H1 (cell line): Measurements from ENCODE around the gene BORCS6. TPM values are rescaled to one million over a fixed set of nuclear protein-coding genes. Genes with fewer than 3 reads are reported as not detected.

ENCODE experiments used
- CTCF ChIA-PET: fragments of 300-600 bp; sonication (Branson Sonifier 250); formaldehyde crosslinking; loops from one replicate; lab custom pipeline; 2021; ENCODE audit not compliant: partially characterized antibody; lab: Charles Lee
- POLR2A ChIA-PET: fragments of 300-600 bp; sonication (Branson Sonifier 250); formaldehyde crosslinking; loops from one replicate; lab custom pipeline; 2021; ENCODE audit warnings: inconsistent platforms; ENCODE audit not compliant: partially characterized antibody; lab: Charles Lee
- DNase-seq, 2 experiments: peaks; one replicate each; pipeline versions ENCODE4 v3.0.0 to v3.0.0-alpha.2; 2010 to 2022; ENCODE audit warnings: low spot score in 2 of 2, low read depth in 1 of 2, mixed read lengths in 1 of 2
- FAIRE-seq: peaks from 2 replicates; lab custom pipeline; 2011; peaks lifted over from hg19 to GRCh38; lab: Jason Lieb, UNC
- H2AFZ ChIP-seq: 2 replicates; pipeline ENCODE4 v1.8.1; 2012; ENCODE audit warnings: low read length, inconsistent platforms
- H2AK5ac ChIP-seq: 2 replicates; pipeline ENCODE4 v1.6.1; 2013; ENCODE audit warnings: low read depth, low read length
- H2BK120ac ChIP-seq: replicated peaks from 2 replicates; pipeline ENCODE3; 2013; ENCODE audit warnings: low read depth, low read length, inconsistent platforms
- H2BK12ac ChIP-seq: 2 replicates; pipeline ENCODE4 v1.6.1; 2013; ENCODE audit warnings: low read depth, low read length
- H2BK15ac ChIP-seq: 2 replicates; pipeline ENCODE4 v1.6.1; 2013; ENCODE audit warnings: low read length
- H2BK20ac ChIP-seq: 2 replicates; pipeline ENCODE4 v1.6.1; 2013; ENCODE audit warnings: low read length
- H2BK5ac ChIP-seq: 2 replicates; pipeline ENCODE4 v1.6.1; 2013; ENCODE audit warnings: low read depth, low read length
- H3K14ac ChIP-seq: 2 replicates; pipeline ENCODE4 v1.6.1; 2013; ENCODE audit warnings: inconsistent platforms; ENCODE audit not compliant: insufficient read length
- H3K18ac ChIP-seq: 2 replicates; pipeline ENCODE4 v1.6.1; 2013; ENCODE audit warnings: low read length; ENCODE audit errors: extremely low read depth
- H3K23ac ChIP-seq: 2 replicates; pipeline ENCODE4 v1.6.1; 2013; ENCODE audit warnings: inconsistent platforms; ENCODE audit not compliant: insufficient read length
- H3K23me2 ChIP-seq: 2 replicates; pipeline ENCODE4 v1.6.1; 2013; ENCODE audit warnings: low read depth, low read length
- H3K27ac ChIP-seq: 2 replicates; pipeline ENCODE4 v1.6.1; 2011; ENCODE audit warnings: low read depth, low read length, inconsistent platforms
- H3K27me3 ChIP-seq, 4 experiments: replicated peaks in 1 of 4; 1 replicate in 1 of 4; 2 replicates in 3 of 4; pipeline versions ENCODE4 v1.6.1 to v1.8.1; 2011 to 2013; ENCODE audit warnings: low read length in 3 of 4, mild to moderate bottlenecking in 3 of 4, inconsistent platforms in 2 of 4, mixed read lengths in 2 of 4, moderate library complexity in 1 of 4; ENCODE audit not compliant: control insufficient read depth in 3 of 4, insufficient read depth in 3 of 4; ENCODE audit errors: extremely low read depth in 1 of 4
- H3K36me3 ChIP-seq, 4 experiments: 2 replicates each; pipeline versions ENCODE4 v1.6.1 to v1.8.1; 2011 to 2013; ENCODE audit warnings: mild to moderate bottlenecking in 4 of 4, low read length in 3 of 4, moderate library complexity in 2 of 4, control low read depth in 1 of 4, inconsistent platforms in 1 of 4; ENCODE audit not compliant: insufficient read depth in 4 of 4, control insufficient read depth in 2 of 4
- H3K4ac ChIP-seq: replicated peaks from 2 replicates; pipeline ENCODE3; 2013; ENCODE audit warnings: low read length, low read depth, mixed read lengths, inconsistent platforms; ENCODE audit not compliant: insufficient read length
- H3K4me1 ChIP-seq, 4 experiments: replicated peaks in 1 of 4; 1 replicate in 1 of 4; 2 replicates in 3 of 4; pipeline versions ENCODE4 v1.6.1 to v1.8.1; 2011 to 2013; ENCODE audit warnings: low read length in 3 of 4, inconsistent platforms in 2 of 4, mixed read lengths in 1 of 4; ENCODE audit not compliant: insufficient read depth in 4 of 4, control insufficient read depth in 3 of 4
- H3K4me2 ChIP-seq, 2 experiments: 2 replicates each; pipeline versions ENCODE4 v1.6.1 to v1.8.1; 2011 to 2013; ENCODE audit warnings: low read depth in 2 of 2, low read length in 2 of 2, control low read depth in 1 of 2, inconsistent platforms in 1 of 2, mild to moderate bottlenecking in 1 of 2; ENCODE audit not compliant: insufficient read depth in 1 of 2
- H3K4me3 ChIP-seq, 4 experiments: fragments of 200-600, 300-600 bp in 1 of 4; sonication (generic), shearing (Covaris generic), sonication (Bioruptor Twin) in 1 of 4; 2 replicates each; pipeline versions ENCODE4 v1.5.1 to v1.8.1; 2011 to 2016; ENCODE audit warnings: low read length in 4 of 4, low read depth in 3 of 4, control low read depth in 2 of 4, inconsistent platforms in 2 of 4, mild to moderate bottlenecking in 2 of 4, mixed read lengths in 1 of 4, moderate library complexity in 1 of 4; ENCODE audit not compliant: insufficient read depth in 2 of 4; ENCODE audit errors: extremely low read depth in 1 of 4
- H3K56ac ChIP-seq: replicated peaks from 2 replicates; pipeline ENCODE3; 2013; ENCODE audit warnings: low read depth, mild to moderate bottlenecking, mixed read lengths, low read length, inconsistent platforms; ENCODE audit not compliant: insufficient read length
- H3K79me1 ChIP-seq: 2 replicates; pipeline ENCODE4 v1.6.1; 2013; ENCODE audit warnings: low read depth, low read length, control low read depth
- H3K79me2 ChIP-seq, 2 experiments: 2 replicates each; pipeline versions ENCODE4 v1.6.1 to v1.8.1; 2012 to 2013; ENCODE audit warnings: low read length in 2 of 2, mild to moderate bottlenecking in 2 of 2, inconsistent platforms in 1 of 2; ENCODE audit not compliant: insufficient read depth in 2 of 2, control insufficient read depth in 1 of 2
- H3K9ac ChIP-seq, 4 experiments: replicated peaks in 1 of 4; 1 replicate in 1 of 4; 2 replicates in 3 of 4; pipeline versions ENCODE4 v1.6.1 to v1.8.1; 2011 to 2013; ENCODE audit warnings: low read depth in 3 of 4, low read length in 3 of 4, control low read depth in 2 of 4, mild to moderate bottlenecking in 2 of 4, moderate library complexity in 2 of 4, inconsistent platforms in 1 of 4; ENCODE audit errors: extremely low read depth in 1 of 4
- H3K9me3 ChIP-seq, 2 experiments: 2 replicates each; pipeline versions ENCODE4 v1.6.1 to v1.8.1; 2012 to 2013; ENCODE audit warnings: mild to moderate bottlenecking in 2 of 2, moderate library complexity in 2 of 2, control low read depth in 1 of 2, inconsistent platforms in 1 of 2, low read depth in 1 of 2, low read length in 1 of 2, mixed read lengths in 1 of 2; ENCODE audit not compliant: insufficient read depth in 2 of 2
- H4K20me1 ChIP-seq, 2 experiments: replicated peaks in 1 of 2; 2 replicates each; pipeline versions ENCODE3 to v1.8.1; 2011 to 2013; ENCODE audit warnings: inconsistent platforms in 2 of 2, low read length in 2 of 2, mild to moderate bottlenecking in 1 of 2; ENCODE audit not compliant: insufficient read depth in 2 of 2, control insufficient read depth in 1 of 2
- H4K5ac ChIP-seq: 2 replicates; pipeline ENCODE4 v1.6.1; 2013; ENCODE audit warnings: low read length, low read depth, mixed read lengths, inconsistent platforms; ENCODE audit not compliant: insufficient read length
- H4K8ac ChIP-seq: 2 replicates; pipeline ENCODE4 v1.8.0; 2013; ENCODE audit warnings: mild to moderate bottlenecking, moderate library complexity, low read length, inconsistent platforms; ENCODE audit not compliant: insufficient read depth; ENCODE audit errors: extremely low read depth
- H4K91ac ChIP-seq: replicated peaks from 2 replicates; pipeline ENCODE3; 2013; ENCODE audit warnings: low read length, mixed read lengths, inconsistent platforms; ENCODE audit not compliant: insufficient read length
- BCL11A ChIP-seq, 2 experiments: IDR thresholded peaks; one replicate each; pipeline ENCODE4 v1.6.1; 2011; ENCODE audit warnings: low read depth in 2 of 2, low read length in 2 of 2, mild to moderate bottlenecking in 2 of 2
- CHD1 ChIP-seq: IDR thresholded peaks from 2 replicates; pipeline ENCODE4 v1.6.1; 2012; ENCODE audit warnings: low read depth, low read length, improper control_type of control experiment
- CREB1 ChIP-seq: IDR thresholded peaks from 2 replicates; pipeline ENCODE4 v1.6.1; 2012; ENCODE audit warnings: inconsistent platforms
- CTBP2 ChIP-seq: IDR thresholded peaks from 2 replicates; pipeline ENCODE4 v1.7.0; 2011; ENCODE audit warnings: borderline replicate concordance, mild to moderate bottlenecking, moderate library complexity, mixed read lengths, low read length; ENCODE audit not compliant: insufficient read depth, insufficient read length
- EZH2 ChIP-seq: fragments of 200-600 bp; sonication (generic); IDR thresholded peaks from 2 replicates; pipeline ENCODE4 v1.7.1; 2012; ENCODE audit warnings: low read depth, mild to moderate bottlenecking, moderate library complexity, low read length, inconsistent platforms; ENCODE audit not compliant: severe bottlenecking
- POLR2A ChIP-seq, 2 experiments: IDR thresholded peaks; 1 replicate in 1 of 2; 2 replicates in 1 of 2; pipeline ENCODE4 v1.6.1; 2011; ENCODE audit warnings: low read depth in 2 of 2, low read length in 2 of 2, mild to moderate bottlenecking in 2 of 2; ENCODE audit errors: control extremely low read depth in 1 of 2
- SAP30 ChIP-seq: fragments of 300-600 bp; sonication (generic); IDR thresholded peaks from 2 replicates; pipeline ENCODE4 v1.7.1; 2012; ENCODE audit warnings: low read length, moderate library complexity, mild to moderate bottlenecking, inconsistent platforms; ENCODE audit not compliant: insufficient read depth, insufficient replicate concordance
- SIN3A ChIP-seq, 2 experiments: IDR thresholded peaks in 1 of 2; conservative IDR thresholded peaks in 1 of 2; 2 replicates each; pipeline ENCODE4 v1.6.1; 2011 to 2012; ENCODE audit warnings: low read length in 2 of 2, improper control_type of control experiment in 1 of 2, low read depth in 1 of 2, mild to moderate bottlenecking in 1 of 2
- SP2 ChIP-seq: IDR thresholded peaks from 2 replicates; pipeline ENCODE4 v1.6.1; 2012; ENCODE audit warnings: mild to moderate bottlenecking, low read length, inconsistent platforms
- SP4 ChIP-seq: IDR thresholded peaks from 2 replicates; pipeline ENCODE4 v1.6.1; 2012; ENCODE audit warnings: low read length, inconsistent platforms
- TCF12 ChIP-seq: IDR thresholded peaks from 2 replicates; pipeline ENCODE4 v1.6.1; 2011; ENCODE audit warnings: low read depth, mild to moderate bottlenecking, low read length
- WGBS, 2 experiments: shearing (Covaris generic) in 1 of 2; methylation state at CpG; one replicate each; pipeline versions ENCODE4 v1.1.6 to v1.1.7; 2013 to 2015; ENCODE audit warnings: low lambda C conversion rate in 2 of 2, mixed read lengths in 2 of 2, inconsistent platforms in 1 of 2, low coverage in 1 of 2, missing lambda C conversion rate in 1 of 2; ENCODE audit not compliant: insufficient replicate concordance in 2 of 2, insufficient coverage in 1 of 2, insufficient read length in 1 of 2; ENCODE audit errors: extremely low coverage in 1 of 2, missing lambda C conversion rate in 1 of 2; 5-methylcytosine and 5-hydroxymethylcytosine counted together
- polyA plus RNA-seq, 7 experiments: library from polyadenylated mRNA; depleted of rRNA in 3 of 7; stranded (reverse) in 5 of 7; unstranded in 2 of 7; fragments of >200 nt in 5 of 7; fragments of 200-250 nt in 2 of 7; gene quantifications; 1 replicate in 5 of 7; 2 replicates in 1 of 7; 4 replicates in 1 of 7; pipeline versions ENCODE4 v1.2.1 to v1.2.3, GENCODE V29; 2011 to 2013; ENCODE audit warnings: missing spikeins in 2 of 7, mixed read lengths in 2 of 7
- total RNA-seq: library from RNA; stranded (reverse); fragmentation: NEBNext Ultra II Directional; extraction: Animal tissue kit (Norgen Biotek cat#: 25700); gene quantifications from 2 replicates; pipeline ENCODE4 v1.2.1, GENCODE V29; 2021
- TF ChIP-seq, protein P1 (sequence below), 3 experiments: IDR thresholded peaks; 1 replicate in 2 of 3; 2 replicates in 1 of 3; pipeline versions ENCODE4 v1.5.1 to v1.6.1; 2011; ENCODE audit warnings: low read length in 3 of 3, mild to moderate bottlenecking in 3 of 3, inconsistent platforms in 2 of 3, low read depth in 1 of 3, moderate library complexity in 1 of 3; ENCODE audit not compliant: insufficient read depth in 1 of 3; ENCODE audit errors: control extremely low read depth in 1 of 3

Gene BORCS6
- total and polyA plus RNA-seq, 2 of the 8 experiments (the other 6 are each of a cell fraction or from before 2014, with no cell fraction given) = 3.3 to 3.6 TPM

DNA sequence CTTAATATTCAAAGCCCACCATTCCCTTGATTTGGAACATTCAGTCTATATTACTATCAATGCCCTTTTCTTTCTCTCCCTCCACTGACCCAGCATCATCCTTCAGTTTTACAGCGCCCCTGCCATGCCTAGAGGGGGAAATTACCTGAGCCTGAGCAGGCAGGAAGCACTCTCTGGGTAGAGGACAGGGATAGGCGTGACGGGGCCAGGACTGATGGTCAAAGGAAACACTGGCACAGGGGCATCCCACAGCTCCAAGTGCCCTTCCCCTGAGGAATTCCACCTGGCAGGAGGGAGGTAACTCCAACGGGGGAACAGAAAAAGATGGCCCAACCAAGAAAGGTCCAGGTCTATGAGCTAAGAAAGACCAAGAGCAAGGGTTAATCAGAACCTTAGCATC lies 47.9 kb upstream of the BORCS6 start:
- no peak overlapping the region for H2BK120ac ChIP-seq
- H4K91ac ChIP-seq = no peak overlapping the region
- DNase-seq (no peak), FAIRE-seq (no peak)
- peaks cover 9 to 51% (median 24%) of the 10 kb centered on the region in 4 experiments; a peak in 7 of 8 replicates for H3K36me3 ChIP-seq
- H2BK20ac ChIP-seq = no peak overlapping the region
- H3K14ac ChIP-seq = no peak overlapping the region
- H4K8ac ChIP-seq = no peak overlapping the region
- H3K4me2 ChIP-seq = no peak overlapping the region
- H2BK5ac ChIP-seq = no peak overlapping the region
- no peaks in the 10 kb centered on the region for H3K23me2 ChIP-seq
- H3K27me3 ChIP-seq = no peaks in the 10 kb centered on the region
- H2AK5ac ChIP-seq = no peak overlapping the region
- H4K5ac ChIP-seq = no peak overlapping the region
- no peak overlapping the region for H3K18ac ChIP-seq
- no peak overlapping the region for H3K56ac ChIP-seq
- WGBS, 2 experiments = 88% methylated on average over 4 of the region's 4 CpGs; no CpG with 5 or more reads in 1 of the 2 experiments
- no peaks in the 10 kb centered on the region for H3K79me2 ChIP-seq
- H2AFZ ChIP-seq = no peak overlapping the region
- no peak overlapping the region for H2BK12ac ChIP-seq
- H3K4ac ChIP-seq = no peak overlapping the region
- ChIA-PET CTCF (interaction anchor here (1.2 to 1.7 kb wide), 2 partner anchors 10 to 18 kb away, joined by 3 to 4 read pairs; no protein-coding TSS in a partner anchor), POLR2A (interaction anchor here (1.4 to 66.3 kb wide), 4 partner anchors 5 to 79 kb away, joined by 3 to 1521 read pairs (median 763); partner anchors contain the start of genes CTC1, PFAS, RANGRF and SLC25A35)
- H3K4me1 ChIP-seq = no peaks in the 10 kb centered on the region
- no peak overlapping the region for H3K27ac ChIP-seq
- H3K79me1 ChIP-seq = no peaks in the 10 kb centered on the region
- H4K20me1 ChIP-seq = peaks cover 2 to 5% of the 10 kb centered on the region in 2 experiments
- H3K4me3 ChIP-seq = no peak overlapping the region
- H2BK15ac ChIP-seq = no peak overlapping the region
- no peak overlapping the region for H3K9ac ChIP-seq
- no peaks in the 10 kb centered on the region for H3K9me3 ChIP-seq
- no peak overlapping the region for H3K23ac ChIP-seq
- no peak for TF ChIP-seq EZH2
- no peak for TF ChIP-seq CREB1
- TF ChIP-seq SP4 = no peak
- TF ChIP-seq SAP30 = no peak
- TF ChIP-seq BCL11A (IDR thresholded peaks at IDR 0.05; ENCODE audit: low read depth in 2 of 2, low read length in 2 of 2) = no peak
- TF ChIP-seq, protein P1, sequence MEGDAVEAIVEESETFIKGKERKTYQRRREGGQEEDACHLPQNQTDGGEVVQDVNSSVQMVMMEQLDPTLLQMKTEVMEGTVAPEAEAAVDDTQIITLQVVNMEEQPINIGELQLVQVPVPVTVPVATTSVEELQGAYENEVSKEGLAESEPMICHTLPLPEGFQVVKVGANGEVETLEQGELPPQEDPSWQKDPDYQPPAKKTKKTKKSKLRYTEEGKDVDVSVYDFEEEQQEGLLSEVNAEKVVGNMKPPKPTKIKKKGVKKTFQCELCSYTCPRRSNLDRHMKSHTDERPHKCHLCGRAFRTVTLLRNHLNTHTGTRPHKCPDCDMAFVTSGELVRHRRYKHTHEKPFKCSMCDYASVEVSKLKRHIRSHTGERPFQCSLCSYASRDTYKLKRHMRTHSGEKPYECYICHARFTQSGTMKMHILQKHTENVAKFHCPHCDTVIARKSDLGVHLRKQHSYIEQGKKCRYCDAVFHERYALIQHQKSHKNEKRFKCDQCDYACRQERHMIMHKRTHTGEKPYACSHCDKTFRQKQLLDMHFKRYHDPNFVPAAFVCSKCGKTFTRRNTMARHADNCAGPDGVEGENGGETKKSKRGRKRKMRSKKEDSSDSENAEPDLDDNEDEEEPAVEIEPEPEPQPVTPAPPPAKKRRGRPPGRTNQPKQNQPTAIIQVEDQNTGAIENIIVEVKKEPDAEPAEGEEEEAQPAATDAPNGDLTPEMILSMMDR (IDR thresholded peaks at IDR 0.05; ENCODE audit: control extremely low read depth in 1 of 3, insufficient read depth in 1 of 3, low read depth in 1 of 3, low read length in 3 of 3) = no peak
- no peak for TF ChIP-seq CTBP2
- no peak for TF ChIP-seq SIN3A (conservative IDR thresholded peaks at IDR 0.05 in 1 of 2, IDR thresholded peaks at IDR 0.05 in 1 of 2; ENCODE audit: low read depth in 1 of 2, low read length in 2 of 2)
- no peak for TF ChIP-seq CHD1
- TF ChIP-seq SP2 = no peak
- no peak for TF ChIP-seq POLR2A (IDR thresholded peaks at IDR 0.05; ENCODE audit: control extremely low read depth in 1 of 2, low read depth in 2 of 2, low read length in 2 of 2)
- no peak for TF ChIP-seq TCF12
